Articular chondrocyte of knee joint (primary cell): ENCODE data around the gene BHMT2. TPM values are rescaled to one million over a fixed set of nuclear protein-coding genes. Genes with fewer than 3 reads are reported as not detected.

ENCODE experiments used
- total RNA-seq: library from RNA; depleted of rRNA; stranded (reverse); fragments of >200 nt; gene quantifications from 2 replicates; pipeline ENCODE4 v1.2.3, GENCODE V29; 2012

Gene BHMT2, protein sequence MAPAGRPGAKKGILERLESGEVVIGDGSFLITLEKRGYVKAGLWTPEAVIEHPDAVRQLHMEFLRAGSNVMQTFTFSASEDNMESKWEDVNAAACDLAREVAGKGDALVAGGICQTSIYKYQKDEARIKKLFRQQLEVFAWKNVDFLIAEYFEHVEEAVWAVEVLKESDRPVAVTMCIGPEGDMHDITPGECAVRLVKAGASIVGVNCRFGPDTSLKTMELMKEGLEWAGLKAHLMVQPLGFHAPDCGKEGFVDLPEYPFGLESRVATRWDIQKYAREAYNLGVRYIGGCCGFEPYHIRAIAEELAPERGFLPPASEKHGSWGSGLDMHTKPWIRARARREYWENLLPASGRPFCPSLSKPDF
- 14.9 TPM in 2 replicates for total RNA-seq

DNA sequence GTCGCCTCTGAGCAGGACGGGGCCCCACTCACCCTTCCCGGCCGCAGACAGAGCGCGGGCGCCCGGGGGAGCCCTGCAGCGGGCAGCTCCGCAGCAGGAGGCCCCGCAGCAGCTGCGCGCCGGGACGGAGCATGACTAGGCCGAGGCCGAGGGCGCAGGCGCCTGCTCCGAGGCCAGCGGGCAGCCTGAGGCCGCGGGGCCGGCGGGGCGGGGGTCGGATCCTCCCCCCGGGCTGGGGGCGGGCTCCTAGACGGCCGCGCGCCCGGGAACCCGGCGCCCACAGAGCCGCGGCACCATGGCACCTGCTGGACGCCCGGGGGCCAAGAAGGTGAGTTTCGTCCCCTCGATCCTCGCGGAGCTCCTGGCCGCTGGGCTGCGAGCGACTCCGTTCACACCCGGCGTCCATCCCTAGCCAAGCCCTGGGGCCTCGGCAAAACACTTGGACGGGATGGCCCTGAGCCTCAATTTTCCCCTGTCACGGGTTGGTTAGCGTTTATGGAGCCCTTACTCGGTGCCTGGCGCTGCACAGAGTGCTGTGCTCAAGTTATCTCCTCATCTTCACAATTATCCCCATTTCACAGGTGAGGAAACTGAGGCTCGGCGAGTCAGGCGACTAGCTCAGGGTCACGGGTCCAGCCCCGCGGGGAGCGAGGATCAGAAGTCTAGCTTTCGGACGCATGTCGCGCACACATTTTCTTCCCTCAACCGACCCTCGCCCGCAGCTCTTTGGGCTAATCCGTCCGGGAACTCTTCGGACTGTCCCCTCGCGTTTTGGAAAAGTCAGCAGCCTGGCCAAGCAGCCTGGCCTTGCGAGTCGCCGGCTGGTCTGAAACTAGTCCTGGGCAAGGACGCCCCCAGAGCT lies at the start of gene BHMT2, which contains the start of gene DMGDH:
BHMT2 (plus strand) TSS at position 280 of the 862 bp plus-strand sequence; CDS start at position 296, 16 bp downstream.
DMGDH (minus strand) TSS at position 187 of the 862 bp plus-strand sequence; CDS start at position 133, 54 bp downstream.

DNA sequence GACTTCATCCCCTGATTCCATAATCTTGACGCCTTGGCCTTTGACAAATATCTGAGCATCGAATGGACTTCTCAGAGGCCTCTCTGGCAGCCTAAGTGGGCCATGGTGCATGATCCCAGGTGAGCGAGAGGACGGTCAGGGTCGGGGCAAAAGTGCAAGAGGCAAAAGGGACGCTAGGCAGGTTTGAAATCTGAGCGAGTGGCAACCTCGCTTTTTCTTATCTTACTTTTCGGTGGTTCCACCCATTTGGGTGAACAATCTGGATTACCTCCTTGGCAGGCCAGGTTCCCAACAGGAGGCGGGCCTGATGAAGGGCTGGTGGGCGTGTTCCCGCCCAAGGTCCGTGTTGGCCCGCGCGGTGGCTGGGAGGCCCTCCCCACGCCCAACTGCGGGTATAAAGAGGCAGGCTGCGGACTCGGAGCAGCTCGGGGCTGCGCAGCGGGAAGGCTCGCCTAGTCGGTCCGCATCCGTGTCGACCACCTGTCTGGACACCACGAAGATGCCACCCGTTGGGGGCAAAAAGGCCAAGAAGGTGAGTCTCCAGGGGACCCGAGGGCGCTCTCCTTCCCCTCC lies 41.9 kb downstream of the BHMT2 start, which contains the start of gene BHMT:
BHMT (plus strand) TSS at position 423 of the 573 bp plus-strand sequence; CDS start at position 500, 77 bp downstream.

Other genes with a start within 250 kb of the BHMT2 start
- 83.1 and 110 TPM in 2 replicates for gene ARSB, start 84.5 kb upstream of the BHMT2 start, total RNA-seq
- gene DMGDH, start 93 bp upstream of the BHMT2 start, total RNA-seq: 7.2 and 8.4 TPM in 2 replicates
- 0.39 and 2.5 TPM in 2 replicates for gene BHMT, start 42.0 kb downstream of the BHMT2 start, total RNA-seq
- 20.9 TPM in 2 replicates for gene JMY, start 166.4 kb downstream of the BHMT2 start, total RNA-seq